Peyer's patch (tissue), 4 donors: ENCODE results near the gene PFKP. TPM values are rescaled to one million over a fixed set of nuclear protein-coding genes. Genes with fewer than 3 reads are reported as not detected.

Experiments used
- DNase-seq, 3 donors: peaks; one replicate each; pipeline ENCODE4 v3.0.0-alpha.2; 2017 to 2019
- H3K27ac ChIP-seq, 4 donors: fragments of 200-600 bp; sonication (generic); one replicate each; pipeline ENCODE4 v1.5.1; 2016 to 2019
- H3K27me3 ChIP-seq, 2 donors: fragments of 200-600 bp; sonication (generic); one replicate each; pipeline ENCODE4 v1.5.1; 2019
- H3K36me3 ChIP-seq, 3 donors: fragments of 200-600 bp; sonication (generic); one replicate each; pipeline ENCODE4 v1.5.1; 2016 to 2019
- H3K4me1 ChIP-seq, 4 donors: fragments of 200-600 bp; sonication (generic); one replicate each; pipeline ENCODE4 v1.5.1; 2016 to 2019
- H3K4me3 ChIP-seq, 4 donors: fragments of 200-600 bp; sonication (generic); 1 replicate in 3 of 4; 2 replicates in 1 of 4; pipeline ENCODE4 v1.5.1; 2016 to 2019; ENCODE audit warnings: mild to moderate bottlenecking in 1 of 4
- H3K9me3 ChIP-seq, 4 donors: fragments of 200-600 bp; sonication (generic); one replicate each; pipeline ENCODE4 v1.5.1; 2016 to 2019; ENCODE audit warnings: mild to moderate bottlenecking in 1 of 4
- CTCF ChIP-seq, 6 experiments: fragments of 450-650 bp in 4 of 6; fragments of 200-600 bp in 2 of 6; sonication (generic) in 1 of 6; IDR thresholded peaks; one replicate each; pipeline ENCODE4 v1.5.1; 2017 to 2019; ENCODE audit warnings: antibody characterized with exemption in 6 of 6, mild to moderate bottlenecking in 3 of 6, moderate library complexity in 1 of 6
- POLR2A ChIP-seq, 2 donors: fragments of 450-650 bp; IDR thresholded peaks; one replicate each; pipeline ENCODE4 v1.5.1; 2017; ENCODE audit warnings: antibody characterized with exemption in 2 of 2, mild to moderate bottlenecking in 2 of 2, moderate library complexity in 2 of 2
- total RNA-seq, 4 donors: library from RNA; depleted of rRNA; stranded (reverse); fragments of >200 nt; gene quantifications; one replicate each; pipeline ENCODE4 v1.1.0, GENCODE V29; 2016

The PFKP gene
- total RNA-seq, 4 donors from 2014 or later: 79.0 to 130 (median 87.9) TPM

- no peaks in the 10 kb centered on the region for H3K4me1 ChIP-seq
- TF ChIP-seq POLR2A (IDR thresholded peaks at IDR 0.05) (no peak), CTCF (IDR thresholded peaks at IDR 0.05) (no peak)
- no peaks in the 10 kb centered on the region for H3K27me3 ChIP-seq
- no peak overlapping the region for H3K4me3 ChIP-seq
- H3K27ac ChIP-seq: no peak overlapping the region
- peaks cover 0 to 97% (median 0%) of the 10 kb centered on the region in 3 donors for H3K36me3 ChIP-seq
- H3K9me3 ChIP-seq: no peaks in the 10 kb centered on the region
- DNase-seq: peak in 1 of 3 donors; percentile 38
These were observed 80.7 kb downstream of the PFKP start for GRCh38 chr10:3148041-3148440.

- Histone ChIP-seq H3K36me3 (peaks cover 0 to 93% (median 0%) of the 10 kb centered on the region in 3 donors), H3K4me1 (no peaks in the 10 kb centered on the region), H3K27ac (no peak overlapping the region), H3K27me3 (no peaks in the 10 kb centered on the region), H3K9me3 (no peaks in the 10 kb centered on the region), H3K4me3 (no peak overlapping the region)
- no peak for TF ChIP-seq CTCF (IDR thresholded peaks at IDR 0.05)
- TF ChIP-seq POLR2A (IDR thresholded peaks at IDR 0.05): no peak
- peak in 1 of 3 donors; percentile 27 for DNase-seq
These were observed 81.6 kb downstream of the PFKP start for GRCh38 chr10:3148994-3149393.

- H3K36me3 ChIP-seq: peaks cover 0 to 93% (median 0%) of the 10 kb centered on the region in 3 donors
- DNase-seq: peak in 1 of 3 donors; percentile 24
- TF ChIP-seq POLR2A (IDR thresholded peaks at IDR 0.05): no peak
- no peak for TF ChIP-seq CTCF (IDR thresholded peaks at IDR 0.05)
These were observed 82.6 kb downstream of the PFKP start for GRCh38 chr10:3149918-3150317.

GRCh38 chr10:3150366-3150765 lies 83.0 kb downstream of the PFKP start:
- Histone ChIP-seq H3K36me3 (peaks cover 0 to 93% (median 0%) of the 10 kb centered on the region in 3 donors), H3K27me3 (no peaks in the 10 kb centered on the region)
- TF ChIP-seq CTCF (IDR thresholded peaks at IDR 0.05) (no peak), POLR2A (IDR thresholded peaks at IDR 0.05) (no peak)

More at GRCh38 chr10:3149918-3150317, 82.6 kb downstream of the PFKP start:
- no peaks in the 10 kb centered on the region for H3K4me1 ChIP-seq
- H3K27ac ChIP-seq: no peak overlapping the region
- H3K9me3 ChIP-seq: no peaks in the 10 kb centered on the region
- no peak overlapping the region for H3K4me3 ChIP-seq
- no peaks in the 10 kb centered on the region for H3K27me3 ChIP-seq

GRCh38 chr10:3150961-3151360 lies 83.6 kb downstream of the PFKP start:
- DNase-seq: no peak
- H3K4me3 ChIP-seq: no peak overlapping the region
- H3K27ac ChIP-seq: no peak overlapping the region
- H3K27me3 ChIP-seq: no peaks in the 10 kb centered on the region
- H3K9me3 ChIP-seq: no peaks in the 10 kb centered on the region
- peaks cover 0 to 93% (median 0%) of the 10 kb centered on the region in 3 donors for H3K36me3 ChIP-seq
- TF ChIP-seq POLR2A (IDR thresholded peaks at IDR 0.05) (no peak), CTCF (IDR thresholded peaks at IDR 0.05) (no peak)
- no peaks in the 10 kb centered on the region for H3K4me1 ChIP-seq

More at GRCh38 chr10:3150366-3150765, 83.0 kb downstream of the PFKP start:
- no peak overlapping the region for H3K27ac ChIP-seq
- no peaks in the 10 kb centered on the region for H3K4me1 ChIP-seq
- DNase-seq: no peak
- no peaks in the 10 kb centered on the region for H3K9me3 ChIP-seq
- H3K4me3 ChIP-seq: no peak overlapping the region
